GM12878 (cell line): ENCODE results near the gene BMPR1B. TPM values are rescaled to one million over a fixed set of nuclear protein-coding genes. Genes with fewer than 3 reads are reported as not detected.

Source experiments
- ATAC-seq: fragments of 200-7000 bp; cut with Tn5 transposase; 3 replicates; pipeline ENCODE4 v1.9.1; 2020; ENCODE audit warnings: mild to moderate bottlenecking, moderate library complexity
- BruUV-seq: library from RNA; stranded (reverse); fragments of 400-500 nt; replicated peaks from 2 replicates; lab custom pipeline; 2021; lab: Mats Ljungman, UMichigan
- CTCF ChIA-PET: fragments of 300-600 bp; sonication (Branson Sonifier 250); formaldehyde crosslinking; extraction: SDS; loops from one replicate; lab custom pipeline; 2021; ENCODE audit warnings: inconsistent platforms; lab: Yijun Ruan, JAX
- POLR2A ChIA-PET: fragments of 350-600 bp; formaldehyde crosslinking; extraction: SDS; loops from one replicate; lab custom pipeline; 2021; ENCODE audit warnings: inconsistent platforms; lab: Charles Lee
- RAD21 ChIA-PET: fragments of 300-600 bp; sonication (Branson Sonifier 250); formaldehyde crosslinking; loops from one replicate; lab custom pipeline; 2023; ENCODE audit warnings: antibody characterized with exemption; ENCODE audit not compliant: unreplicated experiment; lab: Charles Lee
- SMC1A ChIA-PET: fragments of 300-600 bp; sonication (Branson Sonifier 250); formaldehyde crosslinking; loops from one replicate; lab custom pipeline; 2023; ENCODE audit not compliant: unreplicated experiment, uncharacterized antibody; lab: Charles Lee
- DNase-seq: peaks from one replicate; pipeline ENCODE4 v3.0.0-alpha.2; 2011; ENCODE audit warnings: low read depth, low spot score
- FAIRE-seq: peaks from 3 replicates; lab custom pipeline; 2011; peaks lifted over from hg19 to GRCh38; lab: Jason Lieb, UNC
- H2AFZ ChIP-seq: 2 replicates; pipeline ENCODE4 v1.6.0; 2011; ENCODE audit warnings: low read depth, low read length, control low read depth; ENCODE audit not compliant: control insufficient read depth
- H3K27ac ChIP-seq: 2 replicates; pipeline ENCODE4 v1.5.1; 2011; ENCODE audit warnings: control low read depth; ENCODE audit not compliant: control insufficient read depth, insufficient read depth
- H3K27me3 ChIP-seq, 2 experiments: replicated peaks in 1 of 2; 2 replicates each; pipeline versions ENCODE4 v1.6.0 to v1.6.1; 2011; ENCODE audit warnings: low read length in 1 of 2; ENCODE audit not compliant: control insufficient read depth in 2 of 2, insufficient read depth in 2 of 2
- H3K36me3 ChIP-seq, 2 experiments: 2 replicates each; pipeline ENCODE4 v1.5.1; 2011; ENCODE audit warnings: low read length in 1 of 2; ENCODE audit not compliant: control insufficient read depth in 2 of 2, insufficient read depth in 2 of 2
- H3K4me1 ChIP-seq: 2 replicates; pipeline ENCODE4 v1.6.1; 2011; ENCODE audit warnings: mild to moderate bottlenecking, low read length, moderate library complexity, mixed read lengths; ENCODE audit not compliant: control insufficient read depth, insufficient read depth
- H3K4me2 ChIP-seq: 2 replicates; pipeline ENCODE4 v1.6.0; 2011; ENCODE audit warnings: control low read depth; ENCODE audit not compliant: control insufficient read depth, insufficient read depth
- H3K4me3 ChIP-seq: fragments of 200-600 bp; sonication (generic); 2 replicates; pipeline ENCODE4 v1.5.1; 2016
- H3K79me2 ChIP-seq: 2 replicates; pipeline ENCODE4 v1.6.0; 2011; ENCODE audit warnings: low read length; ENCODE audit not compliant: control insufficient read depth, insufficient read depth
- H3K9ac ChIP-seq: 2 replicates; pipeline ENCODE4 v1.8.0; 2011; ENCODE audit warnings: low read length, control low read depth, mixed read lengths; ENCODE audit not compliant: control insufficient read depth, insufficient read depth
- H3K9me3 ChIP-seq: replicated peaks from 3 replicates; pipeline ENCODE4 v1.5.1; 2011; ENCODE audit warnings: mild to moderate bottlenecking, low read length; ENCODE audit not compliant: control insufficient read depth, insufficient read depth
- H4K20me1 ChIP-seq: 2 replicates; pipeline ENCODE4 v1.6.0; 2011; ENCODE audit not compliant: control insufficient read depth, insufficient read depth
- CREM ChIP-seq: IDR thresholded peaks from 2 replicates; pipeline ENCODE4 v1.6.1; 2014; ENCODE audit warnings: antibody characterized with exemption, low read depth
- DPF2 ChIP-seq: fragments of 450-650 bp; IDR thresholded peaks from 2 replicates; pipeline ENCODE4 v1.6.1; 2017; ENCODE audit warnings: mild to moderate bottlenecking
- ETV6 ChIP-seq, 2 experiments: fragments of 450-650 bp in 1 of 2; IDR thresholded peaks in 1 of 2; conservative IDR thresholded peaks in 1 of 2; 2 replicates each; pipeline ENCODE4 v1.6.1; 2014; ENCODE audit warnings: antibody characterized with exemption in 1 of 2, borderline replicate concordance in 1 of 2, low read depth in 1 of 2, mild to moderate bottlenecking in 1 of 2, moderate library complexity in 1 of 2
- EZH2 ChIP-seq: IDR thresholded peaks from 2 replicates; pipeline ENCODE4 v1.6.1; 2012; ENCODE audit warnings: low read depth, mild to moderate bottlenecking, control low read depth, inconsistent platforms, low read length, borderline replicate concordance; ENCODE audit not compliant: control insufficient read depth
- HCFC1 ChIP-seq: fragments of 150-350 bp; IDR thresholded peaks from 2 replicates; pipeline ENCODE4 v1.6.1; 2014; ENCODE audit warnings: low read length
- HDGF ChIP-seq: fragments of 450-650 bp; IDR thresholded peaks from 2 replicates; pipeline ENCODE4 v1.6.1; 2016; ENCODE audit warnings: antibody characterized with exemption
- JUNB ChIP-seq: IDR thresholded peaks from 2 replicates; pipeline ENCODE4 v1.6.1; 2016; ENCODE audit warnings: antibody characterized with exemption, mild to moderate bottlenecking
- NBN ChIP-seq: fragments of 450-650 bp; IDR thresholded peaks from 2 replicates; pipeline ENCODE4 v1.6.1; 2016
- NFIC ChIP-seq: IDR thresholded peaks from 2 replicates; pipeline ENCODE4 v1.6.1; 2012; ENCODE audit warnings: low read depth, mild to moderate bottlenecking, inconsistent platforms, low read length, moderate library complexity
- NR2C2 ChIP-seq: IDR thresholded peaks from 2 replicates; pipeline ENCODE4 v1.6.1; 2011; ENCODE audit warnings: borderline replicate concordance, low read depth; ENCODE audit not compliant: control insufficient read depth, insufficient read length
- SIX5 ChIP-seq: IDR thresholded peaks from 2 replicates; pipeline ENCODE4 v1.6.1; 2011; ENCODE audit warnings: mild to moderate bottlenecking, low read depth, low read length, moderate library complexity; ENCODE audit not compliant: severe bottlenecking
- SKIL ChIP-seq: fragments of 450-650 bp; IDR thresholded peaks from 2 replicates; pipeline ENCODE4 v1.6.1; 2017; ENCODE audit warnings: mild to moderate bottlenecking, low read depth, inconsistent platforms; ENCODE audit not compliant: poor library complexity, severe bottlenecking
- SP1 ChIP-seq: IDR thresholded peaks from one replicate; pipeline ENCODE4 v1.6.1; 2011; ENCODE audit warnings: low read depth, low read length
- STAT1 ChIP-seq: fragments of 450-650 bp; conservative IDR thresholded peaks from 2 replicates; pipeline ENCODE4 v1.6.1; 2014; ENCODE audit warnings: antibody characterized with exemption, mild to moderate bottlenecking
- SUPT20H ChIP-seq: IDR thresholded peaks from 2 replicates; pipeline ENCODE4 v1.6.1; 2011; ENCODE audit warnings: low read depth, mild to moderate bottlenecking, low read length, moderate library complexity, borderline replicate concordance; ENCODE audit not compliant: control insufficient read depth
- WRNIP1 ChIP-seq: IDR thresholded peaks from 2 replicates; pipeline ENCODE4 v1.6.1; 2011; ENCODE audit warnings: low read depth, low read length, improper control_type of control experiment, borderline replicate concordance
- ZBTB4 ChIP-seq: fragments of 450-650 bp; formaldehyde crosslinking; IDR thresholded peaks from 2 replicates; pipeline ENCODE4 v1.4.0; 2022; ENCODE audit warnings: mild to moderate bottlenecking, moderate library complexity
- ZZZ3 ChIP-seq: IDR thresholded peaks from 2 replicates; pipeline ENCODE4 v1.6.1; 2011; ENCODE audit warnings: low read depth; ENCODE audit not compliant: control insufficient read depth, insufficient read length
- WGBS: methylation state at CpG from one replicate; pipeline ENCODE4 v1.1.6; 2016; ENCODE audit warnings: low lambda C conversion rate; ENCODE audit not compliant: insufficient replicate concordance, insufficient coverage; ENCODE audit errors: missing lambda C conversion rate; 5-methylcytosine and 5-hydroxymethylcytosine counted together
- in situ Hi-C: fragments of 300-500 bp; cut with MboI; formaldehyde crosslinking; loops from 9 replicates; pipeline ENCODE4 v1.14.3; 2018; ENCODE audit warnings: mixed read lengths
- intact Hi-C: fragments of 100-400 bp; cut with micrococcal nuclease; formaldehyde crosslinking; loops from one replicate; pipeline ENCODE4 v1.14.2; 2022; ENCODE audit not compliant: unreplicated experiment
- polyA plus RNA-seq, 11 experiments: library from polyadenylated mRNA; depleted of rRNA in 4 of 11; unstranded in 6 of 11; stranded (reverse) in 5 of 11; fragments of >200 nt; fragmentation: Nextera tagmentation in 4 of 11; fragmentation: Illumina TruSeq in 1 of 11; extraction: Ambion mirVana in 4 of 11; extraction: Trizol in 1 of 11; gene quantifications; 1 replicate in 1 of 11; 2 replicates in 10 of 11; pipeline versions ENCODE4 v1.2.1 to v1.2.3, GENCODE V29; 2011 to 2016; ENCODE audit warnings: inconsistent platforms in 2 of 11, missing spikeins in 2 of 11, low read depth in 1 of 11
- total RNA-seq, 4 experiments: library from RNA; depleted of rRNA in 3 of 4; stranded (reverse); fragments of >200 nt in 3 of 4; fragmentation: Illumina TruSeq in 1 of 4; extraction: Trizol in 1 of 4; gene quantifications; 2 replicates each; pipeline versions ENCODE4 v1.2.1 to v1.2.3, GENCODE V29; 2013 to 2021
- TF ChIP-seq, protein P1 (sequence below), 3 experiments: IDR thresholded peaks in 2 of 3; conservative IDR thresholded peaks in 1 of 3; 2 replicates each; pipeline ENCODE4 v1.5.1; 2011; ENCODE audit warnings: low read depth in 3 of 3, low read length in 3 of 3, mild to moderate bottlenecking in 3 of 3, control low read depth in 2 of 3, moderate library complexity in 2 of 3, inconsistent platforms in 1 of 3, mixed read lengths in 1 of 3; ENCODE audit not compliant: control insufficient read depth in 2 of 3, insufficient read depth in 1 of 3; ENCODE audit errors: extremely low read depth in 1 of 3

The BMPR1B gene
- total and polyA plus RNA-seq, 10 of the 15 experiments (the other 5 are each of a cell fraction or from before 2014, with no cell fraction given): not detected

DNA sequence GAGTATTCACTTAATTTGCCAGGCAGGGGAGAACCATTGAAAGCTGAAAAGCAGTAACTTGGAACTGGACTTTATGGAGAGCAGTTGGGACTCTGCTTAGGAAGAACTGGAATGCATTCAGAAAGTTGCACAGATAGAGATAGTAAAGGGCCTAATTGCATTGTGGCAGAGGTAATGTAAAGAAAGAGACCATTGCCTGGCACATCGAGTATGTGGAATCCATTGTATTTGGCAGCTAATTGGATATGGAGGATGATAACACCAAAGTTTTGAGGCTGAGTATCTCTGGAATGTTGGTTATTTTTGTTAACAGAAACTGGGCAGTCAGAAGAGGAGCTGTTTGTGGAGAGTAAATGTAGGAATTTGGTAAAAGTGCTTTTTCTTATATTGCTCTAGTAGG lies 169.9 kb downstream of the BMPR1B start:
- no peaks in the 10 kb centered on the region for H4K20me1 ChIP-seq
- no peak for TF ChIP-seq JUNB
- TF ChIP-seq STAT1: no peak
- no peak for TF ChIP-seq SP1
- TF ChIP-seq SUPT20H: no peak
- no peak for TF ChIP-seq NBN
- TF ChIP-seq SIX5: no peak
- TF ChIP-seq DPF2: no peak
- TF ChIP-seq, protein P1, sequence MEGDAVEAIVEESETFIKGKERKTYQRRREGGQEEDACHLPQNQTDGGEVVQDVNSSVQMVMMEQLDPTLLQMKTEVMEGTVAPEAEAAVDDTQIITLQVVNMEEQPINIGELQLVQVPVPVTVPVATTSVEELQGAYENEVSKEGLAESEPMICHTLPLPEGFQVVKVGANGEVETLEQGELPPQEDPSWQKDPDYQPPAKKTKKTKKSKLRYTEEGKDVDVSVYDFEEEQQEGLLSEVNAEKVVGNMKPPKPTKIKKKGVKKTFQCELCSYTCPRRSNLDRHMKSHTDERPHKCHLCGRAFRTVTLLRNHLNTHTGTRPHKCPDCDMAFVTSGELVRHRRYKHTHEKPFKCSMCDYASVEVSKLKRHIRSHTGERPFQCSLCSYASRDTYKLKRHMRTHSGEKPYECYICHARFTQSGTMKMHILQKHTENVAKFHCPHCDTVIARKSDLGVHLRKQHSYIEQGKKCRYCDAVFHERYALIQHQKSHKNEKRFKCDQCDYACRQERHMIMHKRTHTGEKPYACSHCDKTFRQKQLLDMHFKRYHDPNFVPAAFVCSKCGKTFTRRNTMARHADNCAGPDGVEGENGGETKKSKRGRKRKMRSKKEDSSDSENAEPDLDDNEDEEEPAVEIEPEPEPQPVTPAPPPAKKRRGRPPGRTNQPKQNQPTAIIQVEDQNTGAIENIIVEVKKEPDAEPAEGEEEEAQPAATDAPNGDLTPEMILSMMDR (IDR thresholded peaks at IDR 0.05 in 2 of 3, conservative IDR thresholded peaks at IDR 0.05 in 1 of 3; ENCODE audit: control insufficient read depth in 2 of 3, extremely low read depth in 1 of 3, insufficient read depth in 1 of 3, low read depth in 3 of 3, low read length in 3 of 3): no peak
- no peak for TF ChIP-seq ZZZ3
- no peak for TF ChIP-seq EZH2
- no peak for TF ChIP-seq NR2C2
- TF ChIP-seq HDGF: no peak
- TF ChIP-seq HCFC1: no peak
- no peak for TF ChIP-seq ETV6 (conservative IDR thresholded peaks at IDR 0.05 in 1 of 2, IDR thresholded peaks at IDR 0.05 in 1 of 2; ENCODE audit: borderline replicate concordance in 1 of 2, low read depth in 1 of 2)
- no peak for TF ChIP-seq ZBTB4 (CRISPR knock-in tag)
- TF ChIP-seq CREM: no peak
- TF ChIP-seq NFIC: no peak
- no peak for TF ChIP-seq SKIL
- no peak for TF ChIP-seq WRNIP1
- ATAC-seq (no peak), DNase-seq (no peak), FAIRE-seq (no peak)
- no peak overlapping the region for H3K9ac ChIP-seq
- no peak overlapping the region for H3K27ac ChIP-seq
- H3K79me2 ChIP-seq: no peaks in the 10 kb centered on the region
- ChIA-PET RAD21 (interaction anchor here (0.6 kb wide), 1 partner anchor 200 kb away, joined by 3 read pairs; no protein-coding TSS in a partner anchor), CTCF (interaction anchor here (1.2 kb wide), 1 partner anchor 17 kb away, joined by 3 read pairs; no protein-coding TSS in a partner anchor), POLR2A (interaction anchor here (0.6 kb wide), 1 partner anchor 317 kb away, joined by 3 read pairs; no protein-coding TSS in a partner anchor), SMC1A (no interaction called here)
- intact Hi-C loops: no loop called here
- no peak overlapping the region for H3K4me2 ChIP-seq
- H3K4me3 ChIP-seq: no peak overlapping the region
- no peaks in the 10 kb centered on the region for H3K36me3 ChIP-seq
- whole genome bisulfite sequencing: 0% methylated on average over 1 of the region's 1 CpG
- H2AFZ ChIP-seq: no peak overlapping the region
- in situ Hi-C loops: no loop called here
- H3K9me3 ChIP-seq: no peaks in the 10 kb centered on the region
- no TSS peak for BruUV-seq
- no peaks in the 10 kb centered on the region for H3K27me3 ChIP-seq
- no peaks in the 10 kb centered on the region for H3K4me1 ChIP-seq
